HG03135 (cell line): ENCODE data around the gene LDHD.

Experiments used
- ATAC-seq: cut with Tn5 transposase; IDR thresholded peaks from one replicate; pipeline ENCODE4 v1.9.1; 2021; ENCODE audit warnings: mild to moderate bottlenecking, moderate library complexity; ENCODE audit not compliant: unreplicated experiment

LDHD gene

DNA sequence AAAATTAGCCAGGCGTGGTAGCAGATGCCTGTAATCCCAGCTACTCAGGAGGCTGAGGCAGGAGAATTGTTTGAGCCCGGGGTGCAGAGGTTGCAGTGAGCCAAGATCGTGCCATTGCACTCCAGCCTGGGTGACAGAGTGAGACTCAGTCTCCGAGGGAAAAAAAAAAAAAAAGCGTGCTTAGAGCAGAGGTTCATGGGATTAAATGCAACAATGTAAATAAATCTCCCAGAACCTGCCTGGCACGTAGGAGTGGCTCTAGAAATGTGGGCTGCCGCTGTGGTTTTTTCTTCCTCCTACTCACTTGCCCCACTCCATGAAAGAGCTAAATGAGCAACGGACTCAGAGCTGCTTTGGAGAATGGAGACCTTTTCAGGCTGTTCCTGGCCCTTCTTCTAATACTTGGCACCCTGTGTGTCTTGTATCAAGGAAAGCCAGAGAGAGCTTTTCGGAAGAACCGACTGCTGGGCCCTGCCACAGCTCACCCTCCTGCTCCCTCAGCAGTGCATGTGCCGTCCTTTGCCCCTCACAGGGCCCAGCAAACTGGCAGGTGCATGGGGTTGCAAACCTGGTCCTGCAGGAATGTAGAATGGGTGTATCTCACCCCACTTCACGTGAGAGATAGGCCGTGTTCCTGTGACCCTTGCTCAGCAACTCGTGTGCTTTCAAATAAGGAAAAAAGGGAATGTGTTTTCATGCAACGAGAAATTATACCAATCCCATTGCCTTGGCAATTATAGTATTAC, 52.0 kb downstream of the LDHD start:
- ATAC-seq: no peak

DNA sequence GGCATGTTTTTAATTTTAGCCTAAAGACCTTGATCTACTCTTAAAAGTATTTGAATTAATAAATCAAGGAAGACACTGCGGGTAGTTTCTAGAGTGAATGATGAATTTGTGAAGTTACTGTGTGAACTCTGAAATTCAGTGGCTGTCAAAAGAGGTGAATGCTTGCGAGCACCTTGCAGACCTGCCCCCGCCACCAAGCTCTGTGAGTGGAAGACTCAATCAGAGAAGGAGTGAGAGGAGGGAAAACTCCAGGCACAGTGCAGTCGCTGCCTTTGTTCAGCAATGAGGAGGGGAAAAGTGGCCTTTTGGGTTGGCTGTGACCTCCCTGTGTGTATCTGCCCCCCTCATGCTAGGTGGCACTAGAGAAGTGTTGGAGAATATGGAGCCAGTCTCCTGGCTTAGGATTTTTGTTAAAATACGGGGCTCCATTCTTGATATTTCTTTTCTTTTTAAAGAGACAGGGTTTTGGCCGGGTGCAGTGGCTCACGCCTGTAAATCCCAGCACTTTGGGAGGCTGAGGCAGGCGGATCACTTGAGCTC, 53.0 kb downstream of the LDHD start:
- ATAC-seq: no peak

DNA sequence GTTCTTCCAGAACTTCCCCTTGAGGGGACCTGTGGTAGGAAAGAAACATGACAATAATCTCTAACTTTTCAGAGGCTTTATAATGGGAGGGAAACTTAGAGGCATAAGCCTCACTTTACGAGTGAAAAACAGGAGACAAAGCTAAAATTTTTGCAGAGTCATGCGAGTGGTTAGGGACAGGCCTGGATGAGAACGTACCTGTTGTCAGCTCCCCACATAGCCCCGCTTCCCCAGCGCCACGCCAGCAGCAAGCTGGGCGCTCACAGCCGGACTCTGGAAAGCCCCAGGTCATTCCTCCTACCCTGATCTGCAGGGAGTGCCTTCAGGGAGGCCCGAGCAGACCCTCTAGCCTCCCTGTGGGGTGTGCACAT, 53.6 kb downstream of the LDHD start:
- ATAC-seq: no peak

DNA sequence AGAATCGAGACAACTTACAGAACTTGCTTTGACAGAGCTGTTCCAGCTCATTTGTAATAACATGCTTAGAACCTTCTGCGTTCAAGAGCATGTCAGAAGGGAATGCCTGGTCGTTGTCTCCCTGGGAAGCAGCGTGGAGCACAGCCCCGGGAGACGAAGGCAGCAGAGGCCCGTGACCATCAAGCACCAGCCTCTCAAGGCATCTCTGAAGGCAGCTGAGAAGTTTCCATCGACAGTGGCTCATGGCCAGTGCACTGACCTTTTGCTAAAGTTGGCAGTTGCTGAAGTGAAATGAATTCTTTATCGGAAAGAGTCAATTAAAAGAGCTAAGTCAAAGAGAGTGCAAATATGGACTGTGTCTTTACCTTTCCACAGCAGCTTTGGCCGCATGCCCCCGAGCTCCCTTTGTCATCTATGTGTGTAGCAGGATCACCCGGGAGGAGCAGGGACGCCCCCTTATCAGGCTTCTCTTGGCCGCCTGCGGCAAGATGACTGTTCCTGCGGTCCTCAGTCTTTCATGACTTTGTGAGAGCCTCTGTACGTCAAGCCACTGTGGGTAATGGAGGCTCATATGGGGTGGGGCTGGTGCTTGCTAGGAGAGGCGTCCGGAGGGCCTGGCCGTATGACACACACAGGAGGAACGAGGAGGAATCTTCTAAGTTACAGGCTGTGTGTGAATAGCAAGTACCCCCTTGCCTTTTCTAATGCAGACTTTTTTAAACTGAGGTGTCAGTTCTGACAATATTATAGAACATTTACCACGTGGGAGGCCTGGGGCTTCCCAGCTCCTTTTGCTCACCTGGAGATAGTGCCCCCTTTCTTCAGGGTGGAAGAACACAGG, 54.2 kb downstream of the LDHD start:
- ATAC-seq: no peak
